NCI-H2171 (cell line): ENCODE results near the gene ST8SIA6.
"Not testable (repeated sequence)": the region's sequence is repeated elsewhere in the genome, so short reads cannot be mapped to it uniquely, and the experiment has no call there.

Experiments used
- DNase-seq: peaks from one replicate; lab custom pipeline; 2025; lab: John Stamatoyannopoulos, UW

ST8SIA6 gene, protein sequence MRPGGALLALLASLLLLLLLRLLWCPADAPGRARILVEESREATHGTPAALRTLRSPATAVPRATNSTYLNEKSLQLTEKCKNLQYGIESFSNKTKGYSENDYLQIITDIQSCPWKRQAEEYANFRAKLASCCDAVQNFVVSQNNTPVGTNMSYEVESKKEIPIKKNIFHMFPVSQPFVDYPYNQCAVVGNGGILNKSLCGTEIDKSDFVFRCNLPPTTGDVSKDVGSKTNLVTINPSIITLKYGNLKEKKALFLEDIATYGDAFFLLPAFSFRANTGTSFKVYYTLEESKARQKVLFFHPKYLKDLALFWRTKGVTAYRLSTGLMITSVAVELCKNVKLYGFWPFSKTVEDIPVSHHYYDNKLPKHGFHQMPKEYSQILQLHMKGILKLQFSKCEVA

DNA sequence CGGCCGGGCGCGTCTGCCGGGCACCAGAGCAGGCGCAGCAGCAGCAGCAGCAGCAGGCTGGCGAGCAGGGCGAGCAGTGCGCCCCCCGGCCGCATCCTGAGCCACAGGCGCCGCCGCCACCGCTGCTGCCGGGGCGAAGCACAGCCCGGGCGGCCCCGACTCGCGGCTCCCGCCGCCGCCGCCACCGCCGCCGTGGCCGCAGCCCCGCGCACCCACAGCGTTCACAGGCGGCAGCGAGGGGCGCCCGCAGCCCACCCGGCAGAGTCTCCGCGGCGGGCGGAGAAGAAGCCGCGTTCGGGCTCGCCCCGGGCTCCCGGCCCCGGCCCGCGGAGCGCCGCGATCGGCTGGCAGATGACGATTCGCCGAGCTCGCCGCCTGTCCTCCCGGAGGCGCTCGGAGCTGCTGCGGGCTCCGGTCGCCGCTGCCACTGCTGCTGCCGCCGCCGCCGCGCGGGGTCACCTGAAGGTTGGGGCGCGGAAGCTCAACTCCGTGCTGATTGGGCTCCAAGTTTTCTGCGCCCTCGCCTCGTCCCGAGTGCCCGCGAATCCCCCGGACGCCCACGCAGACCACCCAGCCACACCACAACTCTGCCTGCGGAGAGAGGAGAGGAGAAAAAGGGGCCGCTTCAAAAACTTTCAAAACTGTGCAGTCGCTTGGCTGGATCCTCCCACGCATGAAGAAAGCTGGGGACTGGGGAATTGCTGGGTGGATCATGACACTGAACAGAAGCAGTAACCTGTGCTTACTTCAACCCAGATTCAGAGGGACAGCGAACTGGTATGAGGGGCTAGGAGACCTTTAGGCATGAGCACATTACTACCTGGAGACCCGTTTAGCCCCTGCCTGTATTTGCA lies at the start of gene ST8SIA6:
TSS of gene ST8SIA6 (minus strand) at position 435 of the 854 bp plus-strand sequence. CDS start at position 95, 340 bp downstream.
- no peak for DNase-seq

DNA sequence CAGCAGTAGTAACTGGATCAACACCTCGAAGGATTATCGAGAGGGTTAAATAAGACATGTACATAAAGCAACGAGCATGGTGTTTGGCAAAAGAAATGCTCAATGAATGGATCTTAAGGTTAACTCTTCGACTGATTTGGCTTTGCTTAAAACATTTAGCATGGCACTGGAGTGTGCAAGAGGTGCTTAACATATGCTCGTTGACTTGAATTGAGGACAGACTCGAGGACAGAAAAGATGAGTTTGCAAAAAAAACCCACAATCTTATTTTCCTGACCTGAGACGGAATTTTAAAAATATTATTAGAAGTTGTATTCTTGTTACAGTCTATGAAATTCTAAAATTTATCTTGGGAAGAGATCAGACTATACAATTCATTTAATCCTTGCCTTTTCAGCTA lies 49.4 kb upstream of the ST8SIA6 start:
- DNase-seq, result no peak

DNA sequence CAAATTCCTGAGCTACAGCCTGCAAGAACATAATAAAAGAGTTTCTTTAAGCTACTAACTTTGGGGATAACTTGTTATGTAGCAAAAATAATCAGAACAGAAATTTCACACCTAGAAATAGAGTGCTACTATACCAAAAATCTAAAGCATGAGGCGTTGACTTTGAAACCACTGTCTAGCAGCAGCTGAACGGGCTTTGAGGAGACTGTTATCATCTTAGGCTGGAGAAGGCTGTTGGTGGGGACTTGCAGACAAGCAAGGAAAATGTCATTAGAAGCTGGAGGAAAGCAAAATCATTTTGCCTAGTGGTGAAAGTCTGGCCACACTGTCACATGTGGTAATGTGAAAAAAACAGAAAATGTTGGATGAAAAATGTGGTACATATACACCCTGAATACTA lies 48.4 kb upstream of the ST8SIA6 start:
- DNase-seq, result no peak

DNA sequence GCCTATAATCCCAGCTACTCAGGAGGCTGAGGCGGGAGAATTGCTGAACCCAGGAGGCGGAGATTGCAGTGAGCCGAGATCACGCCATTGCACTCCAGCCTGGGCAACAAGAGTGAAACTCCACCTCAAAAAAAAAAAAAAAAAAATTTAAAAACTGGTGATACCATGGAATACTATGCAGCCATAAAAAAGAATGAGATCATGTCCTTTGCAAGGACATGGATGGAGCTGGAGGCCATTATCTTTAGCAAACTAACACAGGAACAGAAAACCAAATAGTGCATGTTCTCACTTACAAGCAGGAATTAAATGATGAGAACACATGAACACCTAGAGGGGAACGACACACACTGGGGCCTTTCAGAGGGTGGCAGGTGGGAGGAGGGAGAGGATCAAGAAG lies 44.6 kb upstream of the ST8SIA6 start:
- DNase-seq, result not testable (repeated sequence)

DNA sequence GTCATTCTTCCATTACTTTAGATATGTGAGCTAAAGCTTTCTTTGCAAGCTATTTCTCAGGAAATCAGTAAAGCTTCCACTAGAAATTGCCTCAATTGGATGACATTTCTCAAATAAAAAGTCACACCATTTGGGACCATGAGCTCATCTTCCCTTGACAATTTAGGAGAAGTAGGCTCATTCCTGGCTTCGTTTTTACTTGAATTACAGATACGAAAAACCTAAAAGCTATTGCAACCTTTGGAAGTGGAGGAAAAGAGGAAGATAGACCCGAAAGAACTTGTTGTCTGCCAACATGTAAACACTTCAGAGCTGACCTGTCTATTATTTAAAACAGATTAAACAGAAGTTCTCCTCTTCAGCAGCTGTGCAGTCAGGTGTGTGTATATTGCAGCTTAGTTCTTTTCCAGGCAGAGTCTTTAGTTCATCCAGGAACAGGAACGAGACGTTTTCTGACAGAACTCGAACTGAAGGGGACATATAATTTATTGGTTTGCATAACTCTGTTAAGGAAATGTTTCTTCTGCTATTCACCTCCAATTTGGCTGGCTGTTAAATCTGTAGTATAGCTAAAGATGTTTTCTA lies 43.1 kb upstream of the ST8SIA6 start:
- DNase-seq, result no peak

DNA sequence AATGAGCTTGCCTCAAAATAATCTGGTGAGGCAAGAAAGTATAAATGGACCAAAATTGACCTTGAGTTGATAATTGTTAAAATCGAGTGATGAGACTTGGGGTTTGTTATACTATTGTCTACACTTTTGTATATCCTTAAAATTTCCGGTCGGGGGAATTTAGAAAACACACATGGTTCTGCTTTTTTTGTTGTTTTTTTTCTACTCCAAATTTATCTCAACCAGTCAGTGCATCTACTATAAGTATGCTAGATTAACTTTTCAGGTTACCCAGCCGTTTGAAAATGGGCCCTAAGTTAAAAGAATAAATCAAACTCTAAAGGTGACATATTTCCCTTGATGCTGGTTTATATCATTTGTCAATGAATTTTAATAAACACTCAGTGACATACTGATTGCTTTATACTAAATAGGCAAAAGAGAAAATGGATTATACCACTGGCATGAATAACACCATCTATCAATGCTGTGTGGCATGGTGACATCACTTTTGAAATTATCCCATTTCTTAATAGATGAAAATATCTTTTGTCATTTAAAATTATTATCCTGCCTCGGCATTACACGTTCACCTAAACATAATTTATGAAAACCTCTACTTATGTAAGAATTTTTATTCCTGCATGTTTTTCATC lies 40.3 kb upstream of the ST8SIA6 start:
- no peak for DNase-seq

DNA sequence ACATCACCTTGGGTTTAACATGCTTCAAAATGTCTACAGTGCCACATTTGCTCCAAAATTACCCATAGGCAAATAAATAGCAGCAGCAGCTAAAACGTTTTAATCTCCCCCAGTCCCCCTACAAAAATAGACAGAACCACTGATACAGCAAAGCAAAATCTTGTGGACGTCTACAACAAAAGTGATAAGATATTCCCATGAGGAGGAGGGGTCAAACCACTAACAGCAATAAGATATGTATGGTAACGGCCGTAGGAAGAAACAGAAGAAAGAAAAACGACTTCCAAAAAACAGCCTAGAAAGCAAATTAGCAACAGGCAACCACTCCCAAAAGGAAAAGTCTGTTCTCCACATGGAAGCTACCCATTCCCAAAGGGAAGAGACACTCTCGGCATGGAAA lies 34.5 kb upstream of the ST8SIA6 start:
- no peak for DNase-seq

DNA sequence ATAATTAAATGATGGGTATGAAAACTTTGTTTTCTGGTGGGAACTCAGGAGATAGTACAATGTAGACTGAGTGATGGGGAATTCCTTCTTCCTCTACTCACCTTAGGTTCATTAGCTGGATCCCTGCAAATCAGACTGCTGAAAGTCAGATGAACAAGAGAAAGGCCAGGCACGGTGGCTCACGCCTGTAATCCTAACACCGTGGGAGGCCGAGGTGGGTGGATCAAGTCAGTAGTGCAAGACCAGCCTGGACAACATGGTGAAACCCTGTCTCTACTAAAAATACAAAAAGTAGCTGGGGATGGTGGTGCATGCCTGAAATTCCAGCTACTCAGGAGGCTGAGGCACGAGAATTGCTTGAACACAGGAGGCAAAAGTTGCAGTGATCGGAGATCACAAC lies 28.7 kb upstream of the ST8SIA6 start:
- DNase-seq, result no peak

DNA sequence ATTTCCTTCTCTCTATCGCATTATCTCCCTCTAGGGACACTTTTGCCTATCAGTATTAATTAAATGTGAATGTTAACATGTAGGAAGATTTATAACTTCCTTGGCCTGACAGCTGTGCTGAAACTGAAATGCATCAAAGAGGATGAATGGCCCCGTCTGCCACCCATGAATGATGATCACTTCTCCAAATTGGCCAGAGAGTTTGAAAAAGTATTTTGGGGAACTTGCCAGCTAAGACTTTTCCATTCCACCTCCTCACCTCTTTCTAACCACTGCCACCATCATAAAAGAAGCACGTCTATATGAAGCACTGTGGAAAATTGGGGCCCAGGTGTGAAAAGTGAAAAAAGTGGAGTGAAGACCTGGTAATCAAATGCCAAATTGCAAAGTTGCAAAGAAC lies 25.4 kb upstream of the ST8SIA6 start:
- no peak for DNase-seq

DNA sequence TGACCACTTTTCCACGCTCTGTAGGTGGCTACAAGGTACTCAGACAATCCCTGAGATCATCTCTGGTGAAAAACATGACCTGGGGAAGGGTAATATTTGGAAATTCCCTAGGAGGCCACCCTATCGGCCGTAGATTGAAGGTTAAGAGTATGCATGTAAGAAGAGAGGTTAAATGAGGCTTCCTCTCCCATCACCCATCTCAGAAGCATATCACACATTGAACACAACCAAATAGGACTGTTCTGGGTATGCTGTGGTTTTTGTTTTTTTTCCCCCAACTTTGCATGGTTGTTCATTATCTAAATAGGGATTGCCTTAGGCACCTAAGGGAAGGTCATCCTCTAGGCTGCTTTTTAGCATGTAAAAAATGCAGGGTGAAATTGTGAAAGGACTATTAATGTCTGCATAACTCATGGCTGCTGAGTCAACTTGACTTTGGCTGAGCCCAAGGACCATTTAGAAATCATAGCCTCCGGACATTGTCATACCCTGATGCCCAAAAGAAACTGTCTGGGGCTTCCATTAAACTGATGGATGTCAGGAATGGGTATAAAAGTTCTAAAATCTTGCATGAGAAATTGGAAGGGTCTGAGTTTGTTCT lies 24.7 kb upstream of the ST8SIA6 start:
- DNase-seq, result no peak

DNA sequence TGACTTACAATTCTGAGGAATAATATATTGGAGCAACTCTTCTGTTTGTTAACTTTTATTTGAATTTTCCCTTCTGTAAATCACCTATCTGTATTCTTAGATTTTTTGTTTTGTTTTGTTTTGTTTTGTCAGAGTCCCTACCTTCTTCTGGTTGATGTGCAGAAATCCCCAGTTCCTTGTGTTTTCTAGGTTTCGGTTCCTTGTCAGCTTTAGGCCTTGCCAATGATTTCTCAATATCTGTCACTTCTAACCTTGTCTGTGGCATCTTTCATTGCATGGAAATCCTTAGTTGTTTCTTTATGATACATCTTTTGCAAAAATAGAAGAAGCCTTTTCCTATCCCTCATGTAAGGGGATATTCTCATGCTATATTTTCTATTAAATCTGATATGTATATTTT lies 21.7 kb upstream of the ST8SIA6 start:
- DNase-seq, result no peak

DNA sequence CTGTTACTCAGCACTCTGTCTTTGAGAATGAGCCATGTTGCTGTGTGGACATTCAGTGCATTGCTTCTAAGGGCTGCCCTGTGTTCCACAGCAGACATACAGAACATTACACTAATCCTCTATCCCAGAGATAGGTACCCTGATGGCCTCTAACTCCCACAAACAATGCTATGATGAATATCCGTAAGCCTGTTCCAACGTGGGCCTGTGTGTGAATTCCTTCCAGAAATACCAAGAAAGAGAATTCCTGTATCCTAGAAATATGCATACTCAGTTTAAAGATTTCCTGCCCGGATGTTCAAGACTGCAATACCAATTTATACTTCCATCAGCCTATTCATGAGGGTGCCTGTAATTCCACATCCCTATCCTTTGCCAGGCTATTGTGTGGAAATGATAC lies 21.3 kb upstream of the ST8SIA6 start:
- DNase-seq, result no peak

DNA sequence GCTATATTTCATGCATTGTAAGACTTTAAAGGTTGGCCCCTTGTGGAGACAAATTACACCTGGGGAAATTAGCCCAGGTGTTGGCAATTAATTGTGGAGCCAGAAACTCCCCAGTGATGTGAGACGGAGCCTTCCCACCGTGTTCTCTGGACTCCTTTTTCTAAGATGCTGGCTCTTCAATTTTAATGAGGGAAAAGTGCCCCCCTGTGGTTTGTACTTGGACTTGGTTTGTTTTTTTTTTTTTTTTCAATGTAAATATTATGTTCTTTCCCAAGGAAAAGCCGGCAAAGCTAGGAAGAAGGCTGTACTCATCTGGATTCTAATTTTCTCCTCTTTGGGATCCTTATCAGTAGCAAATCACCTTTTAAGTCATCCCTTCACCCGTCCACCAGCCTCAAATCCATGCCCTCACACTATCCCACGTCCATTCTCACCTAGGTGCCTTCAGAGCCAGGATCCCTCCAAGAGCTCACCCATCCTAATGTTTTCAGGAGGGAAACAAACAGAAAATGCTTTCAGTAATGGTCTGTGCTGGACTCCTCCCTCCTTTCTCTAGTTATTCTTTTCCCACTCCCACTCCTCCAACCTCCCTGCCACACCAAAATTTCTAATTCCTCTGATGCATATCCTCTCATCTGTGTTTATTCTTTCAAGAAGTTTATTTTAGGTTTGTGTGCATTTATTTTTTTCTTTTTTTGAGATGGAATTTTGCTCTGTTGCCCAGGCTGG lies 20.4 kb upstream of the ST8SIA6 start:
- no peak for DNase-seq

DNA sequence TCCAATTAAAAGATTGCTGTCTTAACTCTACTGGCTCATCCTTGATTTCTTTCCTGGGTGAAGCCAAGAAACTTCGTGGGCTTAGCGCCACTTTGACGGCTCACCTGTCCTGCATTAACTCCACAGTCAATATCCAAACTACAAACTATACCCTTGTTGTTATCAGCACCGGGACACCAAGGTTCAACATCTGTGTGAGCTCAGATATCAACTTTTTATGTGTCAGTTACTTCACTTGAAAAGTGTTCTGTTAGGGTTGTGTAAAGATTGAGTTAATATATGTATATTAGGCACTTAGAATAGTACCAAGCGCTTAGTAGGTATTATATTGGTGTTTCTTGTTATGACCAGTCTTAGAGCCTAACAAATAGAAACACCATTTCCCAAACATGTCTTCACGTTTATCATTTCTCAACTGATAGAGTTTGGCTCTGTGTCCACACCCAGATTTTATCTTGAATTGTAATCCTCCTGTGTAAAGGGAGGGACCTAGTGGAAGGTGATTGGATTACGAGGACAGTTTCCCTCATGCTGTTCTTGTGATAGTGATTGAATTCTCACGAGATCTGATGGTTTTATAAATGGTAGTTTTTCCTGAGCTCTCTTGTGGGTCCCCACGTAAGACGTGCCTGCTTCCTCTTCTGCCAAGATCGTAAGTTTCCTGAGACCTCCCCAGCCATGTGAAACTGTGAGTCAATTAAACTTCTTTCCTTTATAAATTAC lies 19.0 kb upstream of the ST8SIA6 start:
- no peak for DNase-seq

DNA sequence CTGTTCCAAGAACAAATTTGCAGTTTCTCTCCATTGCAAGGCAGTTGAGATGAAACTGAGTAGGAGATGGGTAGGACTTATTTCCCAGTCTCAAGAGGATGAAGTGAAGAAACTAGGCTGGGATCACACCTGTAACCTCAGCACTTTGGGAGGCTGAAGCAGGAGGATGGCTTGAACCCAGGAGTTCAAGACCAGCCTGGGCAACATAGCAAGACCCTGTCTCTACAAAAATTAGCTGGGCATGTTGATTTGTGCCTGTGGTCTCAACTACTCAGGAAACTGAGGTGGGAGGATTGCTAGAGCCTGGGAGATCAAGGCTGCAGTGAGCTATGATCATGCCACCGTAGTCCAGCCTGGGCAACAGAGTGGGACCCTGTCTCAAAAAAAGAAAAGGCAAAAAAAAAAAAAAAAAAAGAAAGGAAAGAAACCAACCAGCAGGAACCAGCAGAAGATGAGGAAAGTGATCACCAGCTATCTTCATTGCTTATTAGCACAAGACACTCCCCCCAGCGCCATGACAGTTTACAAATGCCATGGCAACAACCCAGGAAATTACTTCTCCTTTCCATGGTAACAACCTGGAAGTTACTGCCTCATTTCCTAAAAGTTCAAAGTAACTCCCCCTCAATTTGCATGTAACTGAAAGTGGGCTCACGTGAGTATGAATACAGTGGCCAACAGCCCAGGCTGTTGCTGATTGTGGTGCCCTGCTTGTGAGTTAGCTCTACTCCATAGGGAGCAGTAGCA lies 18.3 kb upstream of the ST8SIA6 start:
- no peak for DNase-seq

DNA sequence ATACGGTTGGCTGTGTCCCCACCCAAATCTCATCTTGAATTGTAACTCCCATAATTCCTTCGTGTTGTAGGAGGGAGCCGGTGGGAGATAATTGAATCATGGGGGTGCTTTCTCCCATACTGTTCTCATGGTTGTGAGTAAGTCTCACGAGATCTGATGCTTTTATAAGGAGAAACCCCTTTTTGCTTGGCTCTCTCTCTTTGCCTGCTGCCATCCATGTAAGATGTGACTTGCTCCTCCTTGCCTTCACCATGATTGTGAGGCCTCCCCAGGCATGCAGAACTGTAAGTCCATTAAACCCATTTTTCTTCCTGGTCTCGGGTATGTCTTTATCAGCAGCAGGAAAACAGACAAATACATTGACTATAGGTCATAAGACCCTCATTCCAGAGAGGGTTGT lies 15.9 kb upstream of the ST8SIA6 start:
- no peak for DNase-seq

DNA sequence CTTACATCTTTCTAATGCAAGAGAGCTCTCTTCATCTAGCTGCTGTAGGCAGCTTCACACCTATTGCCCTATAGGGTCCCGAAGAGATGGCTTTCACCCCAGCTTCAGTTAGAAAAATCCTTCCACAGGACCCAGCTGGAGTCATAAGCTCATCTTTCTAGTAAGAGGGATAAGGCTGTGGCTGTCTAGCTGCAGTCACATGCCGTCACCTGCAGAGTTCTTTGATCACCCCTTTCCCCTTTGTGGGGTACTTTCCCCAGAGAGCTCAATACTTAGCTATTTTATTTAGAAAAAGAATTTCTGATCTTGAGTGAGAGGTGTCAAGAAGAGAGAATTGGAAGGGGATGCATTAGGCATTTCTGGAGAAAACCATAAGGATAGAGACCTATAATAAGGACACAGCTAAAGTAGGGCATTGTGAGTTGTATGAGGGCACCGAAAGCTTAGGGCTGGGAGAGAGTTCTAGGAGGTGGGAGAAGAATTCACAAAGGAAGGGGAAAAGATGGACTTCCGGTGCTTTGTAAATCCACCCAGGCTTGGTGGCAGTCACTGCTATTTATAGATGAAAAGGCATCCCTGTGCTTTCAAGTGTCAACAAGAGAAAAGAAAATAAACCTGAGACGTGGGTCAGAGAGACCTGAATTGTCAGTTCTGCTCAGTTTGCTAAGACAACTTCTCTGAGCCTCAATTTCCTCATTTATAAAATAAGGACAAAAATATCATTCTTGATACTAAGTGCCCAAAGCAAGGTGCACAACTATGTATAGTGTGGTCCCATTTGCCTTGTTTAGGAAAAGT lies 11.1 kb upstream of the ST8SIA6 start:
- DNase-seq, result no peak

DNA sequence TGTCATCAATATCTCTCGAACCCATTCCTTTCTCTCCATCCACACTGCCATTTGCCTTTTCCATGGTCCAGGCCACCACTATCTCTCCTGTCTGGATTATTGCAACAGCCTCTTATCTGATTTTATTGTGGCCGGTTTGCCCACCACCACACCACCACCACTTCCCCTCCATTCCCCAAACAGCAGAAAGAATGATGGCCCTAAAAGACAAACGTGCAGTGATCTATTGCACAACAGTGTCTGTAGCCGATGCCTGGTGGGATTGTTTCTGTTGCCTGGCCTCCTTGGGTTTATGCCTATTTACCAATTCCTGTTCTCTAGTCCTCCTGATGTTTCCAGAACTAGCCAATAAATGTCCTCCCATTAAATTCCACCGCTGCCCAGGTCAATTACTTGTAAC lies 10.2 kb upstream of the ST8SIA6 start:
- no peak for DNase-seq

DNA sequence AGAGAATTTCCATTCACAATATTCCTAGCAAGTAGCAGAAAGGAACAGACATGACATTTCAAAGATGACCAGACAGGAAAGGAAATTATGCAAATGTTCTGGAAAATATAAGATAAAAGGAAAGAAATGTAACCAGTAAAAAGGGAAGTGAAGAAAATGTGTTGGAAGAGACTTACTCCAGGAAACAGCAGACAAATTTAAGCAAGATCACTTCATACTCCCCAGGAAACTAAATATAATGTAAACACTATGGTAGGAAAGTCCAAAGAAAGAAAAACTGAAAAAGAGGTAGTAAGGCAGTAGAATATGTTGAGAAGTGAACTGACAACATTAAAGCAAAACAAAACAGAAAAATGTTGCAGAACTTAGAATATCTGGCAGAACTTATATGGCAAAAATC lies 6.4 kb upstream of the ST8SIA6 start:
- DNase-seq, result no peak
